ENCODE measurements around the gene SCNM1.

DNA sequence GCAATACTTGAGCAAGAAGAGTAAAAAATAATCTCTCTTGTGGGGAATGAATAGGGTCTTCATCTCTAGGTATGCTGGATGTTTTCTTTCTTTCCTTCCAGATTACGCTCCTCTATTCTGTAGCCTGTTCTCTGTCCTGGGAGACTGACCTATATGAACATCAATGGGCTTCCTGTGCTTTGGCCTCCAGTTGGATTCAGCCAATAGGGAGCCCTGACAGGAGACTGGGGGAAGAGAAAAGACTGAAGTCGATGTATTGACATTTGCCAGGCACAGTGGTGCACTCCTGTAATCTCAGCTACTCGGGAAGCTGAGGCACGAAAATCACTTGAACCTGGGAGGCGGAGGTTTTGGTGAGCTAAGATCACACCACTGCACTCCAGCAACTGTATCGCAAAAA is 37.1 kb upstream of the SCNM1 start:
- TF ChIP-seq RFX7 (CRISPR knock-in tag; IDR thresholded peaks at IDR 0.05) = no peak
- TF ChIP-seq, protein P1, sequence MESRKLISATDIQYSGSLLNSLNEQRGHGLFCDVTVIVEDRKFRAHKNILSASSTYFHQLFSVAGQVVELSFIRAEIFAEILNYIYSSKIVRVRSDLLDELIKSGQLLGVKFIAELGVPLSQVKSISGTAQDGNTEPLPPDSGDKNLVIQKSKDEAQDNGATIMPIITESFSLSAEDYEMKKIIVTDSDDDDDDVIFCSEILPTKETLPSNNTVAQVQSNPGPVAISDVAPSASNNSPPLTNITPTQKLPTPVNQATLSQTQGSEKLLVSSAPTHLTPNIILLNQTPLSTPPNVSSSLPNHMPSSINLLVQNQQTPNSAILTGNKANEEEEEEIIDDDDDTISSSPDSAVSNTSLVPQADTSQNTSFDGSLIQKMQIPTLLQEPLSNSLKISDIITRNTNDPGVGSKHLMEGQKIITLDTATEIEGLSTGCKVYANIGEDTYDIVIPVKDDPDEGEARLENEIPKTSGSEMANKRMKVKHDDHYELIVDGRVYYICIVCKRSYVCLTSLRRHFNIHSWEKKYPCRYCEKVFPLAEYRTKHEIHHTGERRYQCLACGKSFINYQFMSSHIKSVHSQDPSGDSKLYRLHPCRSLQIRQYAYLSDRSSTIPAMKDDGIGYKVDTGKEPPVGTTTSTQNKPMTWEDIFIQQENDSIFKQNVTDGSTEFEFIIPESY (CRISPR knock-in tag; IDR thresholded peaks at IDR 0.05) = no peak
